ENCODE data around the gene KCNH8. TPM values are rescaled to one million over a fixed set of nuclear protein-coding genes. Genes with fewer than 3 reads are reported as not detected.

The KCNH8 gene
- total RNA-seq, 1 experiment from 2014 or later: not detected

- intact Hi-C loops (cut with micrococcal nuclease; ENCODE audit: unreplicated experiment): no loop called here
- no peak for ATAC-seq
- H3K27ac ChIP-seq (ENCODE audit: low read length): no peak overlapping the region
- ChIA-PET CTCF (no interaction called here), POLR2A (no interaction called here)
- no peak for DNase-seq (ENCODE audit: low read depth, low spot score)
- H3K27me3 ChIP-seq (ENCODE audit: control insufficient read depth, insufficient read depth, low read length): no peaks in the 10 kb centered on the region
- H3K4me1 ChIP-seq (ENCODE audit: control insufficient read depth, insufficient read depth, low read length): no peaks in the 10 kb centered on the region
- in situ Hi-C loops (cut with HindIII; ENCODE audit: low pct_unique_long_range_greater_than_20kb, low sequenced_read_pairs): no loop called here
- no peak overlapping the region for H3K4me3 ChIP-seq (ENCODE audit: low read depth in 2 of 2, low read length in 2 of 2)
- TF ChIP-seq CTCF (IDR thresholded peaks at IDR 0.05): no peak
- TF ChIP-seq SIN3A (IDR thresholded peaks at IDR 0.05; ENCODE audit: borderline replicate concordance, insufficient read depth, low read depth, low read length): no peak
- no peak for TF ChIP-seq POLR2AphosphoS5 (IDR thresholded peaks at IDR 0.05; ENCODE audit: low read depth, low read length)
- TF ChIP-seq TCF7L2 (IDR thresholded peaks at IDR 0.05; ENCODE audit: low read depth, low read length): no peak
- no peak for TF ChIP-seq REST (IDR thresholded peaks at IDR 0.05; ENCODE audit: insufficient read depth in 1 of 2, low read depth in 2 of 2, low read length in 1 of 2)
- BruUV-seq (replicated peaks): no TSS peak
- H3K9me3 ChIP-seq (ENCODE audit: control insufficient read depth, insufficient read depth, low read depth, low read length): no peaks in the 10 kb centered on the region
- H3K36me3 ChIP-seq (ENCODE audit: control insufficient read depth, insufficient read depth, low read length): no peaks in the 10 kb centered on the region
These were observed 23.6 kb upstream of the KCNH8 start for GRCh38 chr3:19124752-19125151.

GRCh38 chr3:19139863-19140262 lies 8.4 kb upstream of the KCNH8 start:
- Histone ChIP-seq H3K4me3 (ENCODE audit: low read depth in 2 of 2, low read length in 2 of 2) (no peak overlapping the region), H3K27me3 (ENCODE audit: control insufficient read depth, insufficient read depth, low read length) (no peaks in the 10 kb centered on the region), H3K4me1 (ENCODE audit: control insufficient read depth, insufficient read depth, low read length) (no peaks in the 10 kb centered on the region), H3K27ac (ENCODE audit: low read length) (no peak overlapping the region), H3K36me3 (ENCODE audit: control insufficient read depth, insufficient read depth, low read length) (no peaks in the 10 kb centered on the region), H3K9me3 (ENCODE audit: control insufficient read depth, insufficient read depth, low read depth, low read length) (no peaks in the 10 kb centered on the region)
- ATAC-seq (no peak), DNase-seq (ENCODE audit: low read depth, low spot score) (no peak)
- ChIA-PET POLR2A (no interaction called here), CTCF (no interaction called here)
- intact Hi-C loops (cut with micrococcal nuclease; ENCODE audit: unreplicated experiment): no loop called here
- in situ Hi-C loops (cut with HindIII; ENCODE audit: low pct_unique_long_range_greater_than_20kb, low sequenced_read_pairs): no loop called here
- BruUV-seq (replicated peaks): no TSS peak
- TF ChIP-seq TCF7L2 (IDR thresholded peaks at IDR 0.05; ENCODE audit: low read depth, low read length) (no peak), SIN3A (IDR thresholded peaks at IDR 0.05; ENCODE audit: borderline replicate concordance, insufficient read depth, low read depth, low read length) (no peak), POLR2AphosphoS5 (IDR thresholded peaks at IDR 0.05; ENCODE audit: low read depth, low read length) (no peak), REST (IDR thresholded peaks at IDR 0.05; ENCODE audit: insufficient read depth in 1 of 2, low read depth in 2 of 2, low read length in 1 of 2) (no peak), CTCF (IDR thresholded peaks at IDR 0.05) (no peak)

All from Panc1 (cell line).